ENCODE results near the gene TMA7B. TPM values are rescaled to one million over a fixed set of nuclear protein-coding genes. Genes with fewer than 3 reads are reported as not detected.

The TMA7B gene
- total and polyA plus RNA-seq, 2 donors (not counting 1 experiment from before 2014, with no cell fraction given): 0.85 to 1.4 TPM

GRCh38 chr22:39958009-39958711 lies 2.0 kb upstream of the TMA7B start:
- peaks cover 11 to 18% of the 10 kb centered on the region in 2 donors for H3K4me1 ChIP-seq (ENCODE audit: control insufficient read depth in 2 of 2, insufficient read depth in 2 of 2, low read length in 2 of 2)
- intact Hi-C loops (cut with micrococcal nuclease): no loop called here
- H3K4me3 Mint-ChIP-seq: no peak overlapping the region
- H3K27me3 ChIP-seq (replicated peaks in 1 of 4; ENCODE audit: control extremely low read depth in 1 of 4, control insufficient read depth in 3 of 4, insufficient read depth in 4 of 4, low read length in 3 of 4): no peaks in the 10 kb centered on the region
- ATAC-seq (ENCODE audit: low read depth): no peak
- no peak overlapping the region for H3K4me3 ChIP-seq (ENCODE audit: control extremely low read depth in 1 of 5, extremely low read depth in 1 of 5, insufficient read depth in 1 of 5, low read depth in 2 of 5, low read length in 4 of 5)
- H3K4me2 ChIP-seq (replicated peaks; ENCODE audit: low read depth, low read length, poor library complexity, severe bottlenecking): no peak overlapping the region
- H3K4me1 Mint-ChIP-seq: peaks cover 41% of the 10 kb centered on the region
- DNase-seq: no peak
- peak overlapping the region; percentile 12 for H3K27ac Mint-ChIP-seq
- H3K79me2 ChIP-seq (ENCODE audit: control insufficient read depth, insufficient read depth, low read length): peaks cover 8% of the 10 kb centered on the region
- TF ChIP-seq CTCF (IDR thresholded peaks at IDR 0.05) (no peak), EZH2 (IDR thresholded peaks at IDR 0.05; ENCODE audit: borderline replicate concordance, insufficient read depth, low read depth, low read length, poor library complexity, severe bottlenecking) (no peak)
- no peak overlapping the region for H2AFZ ChIP-seq (ENCODE audit: insufficient read depth, low read depth, low read length, poor library complexity, severe bottlenecking)
- CTCF ChIA-PET: interaction anchor here (1.9 kb wide), 1 partner anchor 66 kb away, joined by 5 read pairs; no protein-coding TSS in a partner anchor
- no peaks in the 10 kb centered on the region for H3K9me3 ChIP-seq (ENCODE audit: control extremely low read depth in 1 of 3, control insufficient read depth in 2 of 3, insufficient read depth in 1 of 3, low read length in 2 of 3)
- H3K36me3 ChIP-seq (replicated peaks in 1 of 2; ENCODE audit: control extremely low read depth in 1 of 2, control insufficient read depth in 1 of 2, extremely low read depth in 1 of 2, insufficient read depth in 2 of 2, low read length in 1 of 2): peaks cover 0 to 33% of the 10 kb centered on the region in 2 experiments
- no peaks in the 10 kb centered on the region for H4K20me1 ChIP-seq (ENCODE audit: control insufficient read depth, insufficient read depth, low read length, poor library complexity, severe bottlenecking)
- no peaks in the 10 kb centered on the region for H3K9me3 Mint-ChIP-seq (ENCODE audit: insufficient read depth)
- H3K27ac ChIP-seq (ENCODE audit: low read length in 2 of 2): no peak overlapping the region
- WGBS (ENCODE audit: insufficient coverage): 80% methylated on average over 3 of the region's 8 CpGs
- POLR2A ChIA-PET: no interaction called here
- peaks cover 24% of the 10 kb centered on the region for H3K27me3 Mint-ChIP-seq
- H3K9ac ChIP-seq (ENCODE audit: low read length): no peak overlapping the region

- H3K4me1 Mint-ChIP-seq: peaks cover 36% of the 10 kb centered on the region
- Histone ChIP-seq H3K27ac (ENCODE audit: low read length in 2 of 2) (no peak overlapping the region), H3K4me3 (ENCODE audit: control extremely low read depth in 1 of 5, extremely low read depth in 1 of 5, insufficient read depth in 1 of 5, low read depth in 2 of 5, low read length in 4 of 5) (no peak overlapping the region), H3K36me3 (replicated peaks in 1 of 2; ENCODE audit: control extremely low read depth in 1 of 2, control insufficient read depth in 1 of 2, extremely low read depth in 1 of 2, insufficient read depth in 2 of 2, low read length in 1 of 2) (peaks cover 0 to 33% of the 10 kb centered on the region in 2 experiments), H3K9me3 (ENCODE audit: control extremely low read depth in 1 of 3, control insufficient read depth in 2 of 3, insufficient read depth in 1 of 3, low read length in 2 of 3) (no peaks in the 10 kb centered on the region), H3K79me2 (ENCODE audit: control insufficient read depth, insufficient read depth, low read length) (peaks cover 8% of the 10 kb centered on the region), H3K4me2 (replicated peaks; ENCODE audit: low read depth, low read length, poor library complexity, severe bottlenecking) (no peak overlapping the region), H3K9ac (ENCODE audit: low read length) (no peak overlapping the region), H3K4me1 (ENCODE audit: control insufficient read depth in 2 of 2, insufficient read depth in 2 of 2, low read length in 2 of 2) (peaks cover 11 to 18% of the 10 kb centered on the region in 2 donors), H4K20me1 (ENCODE audit: control insufficient read depth, insufficient read depth, low read length, poor library complexity, severe bottlenecking) (no peaks in the 10 kb centered on the region), H3K27me3 (replicated peaks in 1 of 4; ENCODE audit: control extremely low read depth in 1 of 4, control insufficient read depth in 3 of 4, insufficient read depth in 4 of 4, low read length in 3 of 4) (no peaks in the 10 kb centered on the region), H2AFZ (ENCODE audit: insufficient read depth, low read depth, low read length, poor library complexity, severe bottlenecking) (no peak overlapping the region)
- ATAC-seq (ENCODE audit: low read depth) (no peak), DNase-seq (no peak)
- POLR2A ChIA-PET: no interaction called here
- H3K27me3 Mint-ChIP-seq: peaks cover 27% of the 10 kb centered on the region
- H3K9me3 Mint-ChIP-seq (ENCODE audit: insufficient read depth): no peaks in the 10 kb centered on the region
- 77% methylated on average over 11 of the region's 11 CpGs for WGBS (ENCODE audit: insufficient coverage)
- no peak overlapping the region for H3K4me3 Mint-ChIP-seq
- H3K27ac Mint-ChIP-seq: no peak overlapping the region
- intact Hi-C loops (cut with micrococcal nuclease): no loop called here
- CTCF ChIA-PET: no interaction called here
- TF ChIP-seq EZH2 (IDR thresholded peaks at IDR 0.05; ENCODE audit: borderline replicate concordance, insufficient read depth, low read depth, low read length, poor library complexity, severe bottlenecking) (no peak), CTCF (IDR thresholded peaks at IDR 0.05) (no peak)
Measured at GRCh38 chr22:39958949-39959639, 1.1 kb upstream of the TMA7B start.

All from B cell (primary cell).